Smooth muscle cell (in vitro differentiated cells): ENCODE measurements around the gene FOS. TPM values are rescaled to one million over a fixed set of nuclear protein-coding genes. Genes with fewer than 3 reads are reported as not detected.

Experiments
- DNase-seq: peaks from one replicate; lab custom pipeline; 2025; ENCODE audit not compliant: unreplicated experiment; lab: John Stamatoyannopoulos, UW
- H2AFZ ChIP-seq: fragments of 200-600 bp; sonication (generic); 2 replicates; pipeline ENCODE4 v1.6.0; 2016; ENCODE audit warnings: antibody characterized with exemption, low read depth, mild to moderate bottlenecking
- H3F3A ChIP-seq: fragments of 200-600 bp; sonication (generic); 2 replicates; pipeline ENCODE4 v1.6.0; 2017; ENCODE audit warnings: antibody characterized with exemption, low read depth
- H3K27ac ChIP-seq: fragments of 200-600 bp; sonication (generic); 2 replicates; pipeline ENCODE4 v1.5.1; 2016; ENCODE audit warnings: low read depth, mild to moderate bottlenecking
- H3K27me3 ChIP-seq: fragments of 200-600 bp; sonication (generic); 2 replicates; pipeline ENCODE4 v1.6.1; 2016; ENCODE audit warnings: low read depth, mild to moderate bottlenecking
- H3K36me3 ChIP-seq: fragments of 200-600 bp; sonication (generic); 2 replicates; pipeline ENCODE4 v1.5.1; 2016; ENCODE audit warnings: low read depth
- H3K4me1 ChIP-seq: fragments of 200-600 bp; sonication (generic); 2 replicates; pipeline ENCODE4 v1.5.1; 2016; ENCODE audit warnings: low read depth
- H3K4me2 ChIP-seq: fragments of 200-600 bp; sonication (generic); 2 replicates; pipeline ENCODE4 v1.6.0; 2016; ENCODE audit warnings: mild to moderate bottlenecking
- H3K4me3 ChIP-seq: fragments of 200-600 bp; sonication (generic); 2 replicates; pipeline ENCODE4 v1.5.1; 2016; ENCODE audit warnings: mild to moderate bottlenecking
- H3K79me2 ChIP-seq: fragments of 200-600 bp; sonication (generic); 2 replicates; pipeline ENCODE4 v1.6.0; 2016; ENCODE audit warnings: low read depth, mild to moderate bottlenecking
- H3K9ac ChIP-seq: fragments of 200-600 bp; sonication (generic); 2 replicates; pipeline ENCODE4 v1.6.0; 2016; ENCODE audit warnings: low read depth
- H3K9me3 ChIP-seq: fragments of 200-600 bp; sonication (generic); replicated peaks from 2 replicates; pipeline ENCODE4 v1.5.1; 2016; ENCODE audit warnings: low read depth
- H4K20me1 ChIP-seq: fragments of 200-600 bp; sonication (generic); 2 replicates; pipeline ENCODE4 v1.6.0; 2016; ENCODE audit warnings: low read depth
- CTCF ChIP-seq: fragments of 200-600 bp; sonication (generic); IDR thresholded peaks from 2 replicates; pipeline ENCODE4 v1.5.1; 2017; ENCODE audit warnings: borderline replicate concordance, mild to moderate bottlenecking, antibody characterized with exemption; ENCODE audit not compliant: insufficient read depth, poor library complexity, severe bottlenecking
- WGBS: methylation state at CpG from one replicate; pipeline ENCODE4 v1.1.7; 2016; ENCODE audit warnings: low lambda C conversion rate; 5-methylcytosine and 5-hydroxymethylcytosine counted together
- polyA plus RNA-seq: library from polyadenylated mRNA; unstranded; fragments of >200 nt; fragmentation: Nextera tagmentation; extraction: Ambion mirVana; gene quantifications from 2 replicates; pipeline ENCODE4 v1.2.1, GENCODE V29; 2016
- total RNA-seq: library from RNA; depleted of rRNA; stranded (reverse); fragments of >200 nt; gene quantifications from 2 replicates; pipeline ENCODE4 v1.2.3, GENCODE V29; 2014

FOS gene
- total and polyA plus RNA-seq, 2 experiments from 2014 or later: 1,280 to 1,567 TPM

- H3K4me1 ChIP-seq: peaks cover under 1% of the 10 kb centered on the region
- H3K9me3 ChIP-seq: no peaks in the 10 kb centered on the region
- no peak overlapping the region for H3K27ac ChIP-seq
- no peak overlapping the region for H2AFZ ChIP-seq
- no peak overlapping the region for H3K9ac ChIP-seq
- H3K36me3 ChIP-seq: no peaks in the 10 kb centered on the region
- no peak overlapping the region for H3K4me2 ChIP-seq
- 41% methylated on average over 10 of the region's 10 CpGs for WGBS
- H4K20me1 ChIP-seq: no peaks in the 10 kb centered on the region
- no peak overlapping the region for H3K4me3 ChIP-seq
- no peaks in the 10 kb centered on the region for H3K27me3 ChIP-seq
- no peak for TF ChIP-seq CTCF
- H3K79me2 ChIP-seq: no peaks in the 10 kb centered on the region
- H3F3A ChIP-seq: no peaks in the 10 kb centered on the region
- DNase-seq: no peak
Measured at GRCh38 chr14:75249251-75249957, 29.2 kb upstream of the FOS start.

- H3K36me3 ChIP-seq: no peaks in the 10 kb centered on the region
- peaks cover 6% of the 10 kb centered on the region for H3K4me1 ChIP-seq
- WGBS: 77% methylated on average over 2 of the region's 2 CpGs
- DNase-seq: no peak
- no peaks in the 10 kb centered on the region for H3K27me3 ChIP-seq
- no peak overlapping the region for H3K4me2 ChIP-seq
- no peak overlapping the region for H3K9ac ChIP-seq
- H4K20me1 ChIP-seq: no peaks in the 10 kb centered on the region
- H3K79me2 ChIP-seq: no peaks in the 10 kb centered on the region
- no peak for TF ChIP-seq CTCF
- H3F3A ChIP-seq: no peaks in the 10 kb centered on the region
- no peaks in the 10 kb centered on the region for H3K9me3 ChIP-seq
- H3K4me3 ChIP-seq: no peak overlapping the region
- no peak overlapping the region for H2AFZ ChIP-seq
- no peak overlapping the region for H3K27ac ChIP-seq
Measured at GRCh38 chr14:75249958-75250336, 28.7 kb upstream of the FOS start.

- H3K36me3 ChIP-seq: no peaks in the 10 kb centered on the region
- H3K9me3 ChIP-seq: no peaks in the 10 kb centered on the region
- no peaks in the 10 kb centered on the region for H3K27me3 ChIP-seq
- H4K20me1 ChIP-seq: no peaks in the 10 kb centered on the region
- H3K4me2 ChIP-seq: no peak overlapping the region
- H3K9ac ChIP-seq: no peak overlapping the region
- H3K27ac ChIP-seq: no peak overlapping the region
- TF ChIP-seq CTCF: no peak
- no peaks in the 10 kb centered on the region for H3K79me2 ChIP-seq
- no peaks in the 10 kb centered on the region for H3F3A ChIP-seq
- peaks cover 12% of the 10 kb centered on the region for H3K4me1 ChIP-seq
- no peak overlapping the region for H2AFZ ChIP-seq
- 92% methylated on average over 4 of the region's 4 CpGs for WGBS
- no peak overlapping the region for H3K4me3 ChIP-seq
- no peak for DNase-seq
Measured at GRCh38 chr14:75250800-75251199, 27.8 kb upstream of the FOS start.

GRCh38 chr14:75252254-75252837 is 26.3 kb upstream of the FOS start:
- WGBS: 91% methylated on average over 10 of the region's 10 CpGs
- Histone ChIP-seq H2AFZ (no peak overlapping the region), H3K27me3 (no peaks in the 10 kb centered on the region), H3K4me3 (no peak overlapping the region), H3K4me1 (peaks cover 12% of the 10 kb centered on the region), H4K20me1 (no peaks in the 10 kb centered on the region), H3K27ac (no peak overlapping the region), H3K9ac (no peak overlapping the region), H3K36me3 (no peaks in the 10 kb centered on the region), H3K4me2 (no peak overlapping the region), H3K9me3 (no peaks in the 10 kb centered on the region), H3K79me2 (no peaks in the 10 kb centered on the region), H3F3A (no peaks in the 10 kb centered on the region)
- DNase-seq: no peak
- TF ChIP-seq CTCF: no peak
